GM12874 (cell line): ENCODE measurements around the gene OTOF.

ENCODE experiments used
- TF ChIP-seq, protein P1 (sequence below): IDR thresholded peaks from 2 replicates; pipeline ENCODE4 v1.5.1; 2011; ENCODE audit warnings: low read depth, mild to moderate bottlenecking, control low read depth, low read length, moderate library complexity; ENCODE audit not compliant: insufficient read depth

The OTOF gene

DNA sequence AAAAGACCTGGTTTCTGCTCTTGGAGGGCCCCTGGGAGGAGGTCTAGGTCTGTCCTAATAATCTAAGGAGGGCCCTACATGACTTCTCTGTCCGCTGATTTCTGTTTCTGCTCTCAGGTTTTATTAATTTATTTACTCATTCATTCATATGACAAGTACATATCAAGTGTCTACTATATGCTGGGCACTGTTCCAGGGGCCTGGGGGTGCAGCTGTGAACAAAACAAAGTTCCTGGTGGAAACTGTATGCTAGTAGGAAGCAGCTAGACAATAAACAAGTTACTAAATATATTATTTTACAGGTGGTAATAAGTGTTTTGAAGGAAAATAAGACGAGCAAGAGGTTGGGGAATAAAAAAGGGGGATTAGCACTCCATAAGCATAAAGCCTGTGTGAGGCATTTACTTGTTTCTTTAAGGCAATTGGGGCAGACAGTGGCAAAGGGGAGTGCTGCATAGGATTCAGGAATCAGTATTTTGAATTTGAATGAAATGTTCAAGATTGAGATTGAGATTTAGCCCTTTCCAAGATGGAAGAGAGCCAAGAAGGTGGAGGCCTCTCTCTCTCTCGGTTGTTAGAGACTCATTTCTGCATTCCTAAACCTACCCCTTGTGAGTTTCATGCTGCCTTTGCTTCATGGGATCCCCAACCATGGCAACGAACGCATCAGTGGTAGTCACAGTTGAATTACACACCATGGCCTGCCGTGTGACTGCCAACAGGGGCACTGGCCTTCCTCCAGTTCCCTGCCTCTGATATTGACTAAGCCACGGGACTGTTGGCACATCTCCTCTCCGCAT, 47.9 kb downstream of the OTOF start:
- TF ChIP-seq, protein P1, sequence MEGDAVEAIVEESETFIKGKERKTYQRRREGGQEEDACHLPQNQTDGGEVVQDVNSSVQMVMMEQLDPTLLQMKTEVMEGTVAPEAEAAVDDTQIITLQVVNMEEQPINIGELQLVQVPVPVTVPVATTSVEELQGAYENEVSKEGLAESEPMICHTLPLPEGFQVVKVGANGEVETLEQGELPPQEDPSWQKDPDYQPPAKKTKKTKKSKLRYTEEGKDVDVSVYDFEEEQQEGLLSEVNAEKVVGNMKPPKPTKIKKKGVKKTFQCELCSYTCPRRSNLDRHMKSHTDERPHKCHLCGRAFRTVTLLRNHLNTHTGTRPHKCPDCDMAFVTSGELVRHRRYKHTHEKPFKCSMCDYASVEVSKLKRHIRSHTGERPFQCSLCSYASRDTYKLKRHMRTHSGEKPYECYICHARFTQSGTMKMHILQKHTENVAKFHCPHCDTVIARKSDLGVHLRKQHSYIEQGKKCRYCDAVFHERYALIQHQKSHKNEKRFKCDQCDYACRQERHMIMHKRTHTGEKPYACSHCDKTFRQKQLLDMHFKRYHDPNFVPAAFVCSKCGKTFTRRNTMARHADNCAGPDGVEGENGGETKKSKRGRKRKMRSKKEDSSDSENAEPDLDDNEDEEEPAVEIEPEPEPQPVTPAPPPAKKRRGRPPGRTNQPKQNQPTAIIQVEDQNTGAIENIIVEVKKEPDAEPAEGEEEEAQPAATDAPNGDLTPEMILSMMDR, result no peak

DNA sequence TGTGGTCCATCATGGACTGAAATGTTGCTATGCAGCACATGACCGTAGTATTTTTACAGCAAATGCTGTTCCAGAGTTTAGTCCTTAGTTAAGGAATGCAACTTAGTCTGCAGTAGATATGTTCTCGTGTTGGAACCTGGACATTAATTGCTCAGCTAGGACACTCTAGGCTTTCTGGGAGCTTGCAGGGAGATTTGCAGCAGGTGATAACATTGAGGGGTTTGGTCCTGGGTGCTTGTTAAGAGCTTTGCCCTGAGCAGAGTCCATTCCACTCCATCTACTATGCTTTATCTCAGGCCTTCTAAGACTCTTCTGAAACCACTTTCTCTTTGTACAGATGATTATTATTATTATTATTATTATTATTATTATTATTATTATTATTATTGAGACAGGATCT, 49.1 kb downstream of the OTOF start:
- TF ChIP-seq, protein P1, result no peak

DNA sequence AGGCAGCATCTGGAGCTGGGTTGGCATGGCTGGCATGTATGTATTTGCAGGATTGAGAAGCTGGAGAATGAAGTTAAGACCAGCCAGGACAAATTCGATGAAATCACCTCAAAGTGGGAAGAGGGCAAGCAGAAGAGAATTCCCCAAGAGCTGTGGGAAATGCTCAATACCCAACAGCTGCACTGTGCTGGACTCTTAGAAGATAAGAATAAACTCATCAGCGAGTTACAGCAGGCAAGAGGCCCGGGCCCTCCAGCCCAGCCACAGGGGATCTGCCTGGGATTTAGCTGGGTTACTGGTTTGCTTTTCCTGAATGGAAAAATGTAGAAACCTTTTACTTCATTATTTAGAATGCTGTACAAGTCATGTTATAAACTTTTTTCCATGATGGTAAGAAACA, 53.7 kb downstream of the OTOF start:
- TF ChIP-seq, protein P1, result no peak

DNA sequence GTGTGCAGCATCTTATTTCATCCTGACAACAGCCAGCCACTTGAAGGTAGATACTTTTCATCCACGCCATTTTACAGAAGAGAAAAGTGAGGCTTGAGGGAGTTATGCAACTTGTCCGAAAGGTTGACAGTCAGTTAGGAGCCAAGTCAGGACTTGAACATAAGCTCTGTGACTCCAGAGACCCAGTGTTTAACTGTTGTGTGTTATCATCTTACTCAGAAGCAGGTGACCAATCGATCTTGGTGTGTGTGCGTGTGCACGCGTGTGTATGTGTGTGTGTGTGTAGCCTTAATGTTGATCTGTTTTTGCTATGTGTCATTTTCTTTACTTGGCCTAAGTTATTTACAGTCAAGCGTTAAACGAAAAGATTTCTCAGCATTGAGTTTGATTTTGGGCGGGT, 54.2 kb downstream of the OTOF start:
- TF ChIP-seq, protein P1, result no peak

DNA sequence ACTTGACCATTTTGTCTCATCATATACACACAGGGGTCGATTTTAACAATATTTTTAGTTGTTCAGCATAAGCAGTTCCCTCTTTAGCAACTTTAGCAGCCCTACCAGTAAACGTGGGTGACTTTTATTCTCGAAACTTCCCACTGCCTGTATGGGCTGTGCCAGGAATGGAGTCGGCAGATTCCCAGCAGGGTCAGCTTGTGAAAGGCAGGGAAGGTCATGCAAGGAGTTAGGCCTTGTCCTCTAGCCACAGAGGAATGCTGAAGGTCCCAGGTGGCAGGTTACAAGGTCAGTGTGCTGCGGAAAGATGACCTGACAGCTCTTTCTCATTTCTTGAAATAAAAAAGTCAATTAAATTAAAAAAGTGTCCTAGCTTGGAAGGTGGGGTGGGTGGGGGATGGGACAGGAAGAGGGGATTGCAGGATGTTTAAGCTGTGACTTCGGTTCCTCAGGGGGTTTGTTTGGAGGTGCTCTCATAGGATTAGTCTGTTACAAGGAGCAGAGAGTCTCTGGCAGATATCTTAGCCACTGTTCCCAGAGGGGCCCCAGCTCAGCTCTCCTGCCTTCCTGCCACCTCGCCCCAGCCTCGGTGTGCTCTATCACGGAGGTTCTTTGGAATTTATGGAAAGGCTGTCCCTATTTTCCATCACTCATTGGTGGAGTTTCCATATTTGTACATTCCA, 54.8 kb downstream of the OTOF start:
- TF ChIP-seq, protein P1, result no peak

DNA sequence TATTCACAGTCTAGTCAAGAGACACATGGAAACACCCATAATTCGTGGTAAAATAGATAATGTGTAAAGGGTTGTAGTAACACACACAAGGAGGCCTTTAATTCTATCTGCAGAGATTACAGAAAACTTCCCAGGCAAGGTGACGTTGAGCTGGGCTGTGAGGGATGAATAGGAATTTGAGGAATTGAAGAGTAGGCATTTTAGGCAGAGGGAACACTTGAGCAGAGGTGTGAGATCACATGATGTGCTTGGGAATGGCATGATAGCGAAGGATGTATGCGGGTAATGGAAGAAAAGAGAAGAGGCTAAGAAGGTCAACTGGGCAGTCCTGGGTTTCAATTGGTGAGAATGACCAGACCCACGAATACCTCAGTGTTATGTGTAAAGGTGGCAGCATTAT, 56.0 kb downstream of the OTOF start:
- TF ChIP-seq, protein P1, result no peak

DNA sequence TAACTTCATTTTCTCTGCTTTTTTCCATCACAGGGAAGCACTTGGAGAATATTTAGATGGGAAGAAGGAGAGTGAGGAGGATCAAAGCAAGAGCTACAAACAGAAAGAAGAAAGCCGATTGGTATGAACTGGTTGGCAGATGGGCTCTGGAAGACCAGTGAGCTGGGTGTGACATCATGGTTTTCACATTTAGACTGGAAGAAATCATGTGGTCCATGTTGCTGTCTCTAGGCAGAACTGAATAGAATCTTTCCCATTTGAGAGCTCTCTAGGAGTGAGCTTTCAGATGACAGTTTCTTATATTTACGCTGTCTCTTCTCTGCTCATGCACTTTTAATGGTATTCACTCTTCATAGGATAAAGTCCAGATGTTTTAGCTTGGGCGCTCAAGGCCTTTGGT, 63.6 kb downstream of the OTOF start:
- TF ChIP-seq, protein P1, result no peak
